Measurements from ENCODE around the gene TUBA4A.

DNA sequence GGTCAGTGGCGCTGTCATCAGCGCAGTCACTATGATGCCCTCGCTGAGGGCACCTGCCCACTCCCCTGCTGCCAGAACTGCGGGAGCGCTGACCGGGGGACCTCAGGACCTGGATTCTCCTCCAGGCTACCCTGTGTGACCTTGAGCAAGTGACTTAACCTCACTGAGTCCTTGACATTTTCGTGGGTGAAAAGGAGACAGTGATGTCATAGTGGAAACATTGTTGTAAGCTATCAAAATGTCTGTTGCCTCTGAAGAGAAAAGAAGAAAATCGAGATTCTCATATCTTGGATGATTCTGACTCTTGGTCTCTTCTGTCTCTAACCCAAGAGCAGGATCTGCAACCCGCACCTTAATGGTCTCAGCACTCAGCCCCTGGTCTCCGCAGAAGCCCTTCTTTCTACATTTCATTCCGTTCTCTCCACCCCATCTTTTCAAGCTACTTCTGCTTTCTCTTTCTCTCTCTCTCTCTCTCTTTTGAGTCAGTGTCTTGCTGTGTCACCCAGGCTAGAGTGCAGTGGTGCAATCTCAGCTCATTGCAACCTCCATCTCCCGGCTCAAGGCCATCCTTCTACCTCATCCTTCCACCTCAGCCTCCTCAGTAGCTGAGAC lies 978 bp upstream of the TUBA4A start:
- TF ChIP-seq POLR2A (IDR thresholded peaks at IDR 0.05) (no peak), POLR2AphosphoS5 (IDR thresholded peaks at IDR 0.05) (peak in 1 of 3 donors; percentile 72)
- TF ChIP-seq, protein P1, sequence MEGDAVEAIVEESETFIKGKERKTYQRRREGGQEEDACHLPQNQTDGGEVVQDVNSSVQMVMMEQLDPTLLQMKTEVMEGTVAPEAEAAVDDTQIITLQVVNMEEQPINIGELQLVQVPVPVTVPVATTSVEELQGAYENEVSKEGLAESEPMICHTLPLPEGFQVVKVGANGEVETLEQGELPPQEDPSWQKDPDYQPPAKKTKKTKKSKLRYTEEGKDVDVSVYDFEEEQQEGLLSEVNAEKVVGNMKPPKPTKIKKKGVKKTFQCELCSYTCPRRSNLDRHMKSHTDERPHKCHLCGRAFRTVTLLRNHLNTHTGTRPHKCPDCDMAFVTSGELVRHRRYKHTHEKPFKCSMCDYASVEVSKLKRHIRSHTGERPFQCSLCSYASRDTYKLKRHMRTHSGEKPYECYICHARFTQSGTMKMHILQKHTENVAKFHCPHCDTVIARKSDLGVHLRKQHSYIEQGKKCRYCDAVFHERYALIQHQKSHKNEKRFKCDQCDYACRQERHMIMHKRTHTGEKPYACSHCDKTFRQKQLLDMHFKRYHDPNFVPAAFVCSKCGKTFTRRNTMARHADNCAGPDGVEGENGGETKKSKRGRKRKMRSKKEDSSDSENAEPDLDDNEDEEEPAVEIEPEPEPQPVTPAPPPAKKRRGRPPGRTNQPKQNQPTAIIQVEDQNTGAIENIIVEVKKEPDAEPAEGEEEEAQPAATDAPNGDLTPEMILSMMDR (IDR thresholded peaks at IDR 0.05 in 8 of 11, conservative IDR thresholded peaks at IDR 0.05 in 3 of 11) = no peak

All from spleen (tissue), 7 donors.